ENCODE data around the gene ME3.
"Not testable (repeated sequence)": the region's sequence is repeated elsewhere in the genome, so short reads cannot be mapped to it uniquely, and the experiment has no call there.

ME3 gene

DNA sequence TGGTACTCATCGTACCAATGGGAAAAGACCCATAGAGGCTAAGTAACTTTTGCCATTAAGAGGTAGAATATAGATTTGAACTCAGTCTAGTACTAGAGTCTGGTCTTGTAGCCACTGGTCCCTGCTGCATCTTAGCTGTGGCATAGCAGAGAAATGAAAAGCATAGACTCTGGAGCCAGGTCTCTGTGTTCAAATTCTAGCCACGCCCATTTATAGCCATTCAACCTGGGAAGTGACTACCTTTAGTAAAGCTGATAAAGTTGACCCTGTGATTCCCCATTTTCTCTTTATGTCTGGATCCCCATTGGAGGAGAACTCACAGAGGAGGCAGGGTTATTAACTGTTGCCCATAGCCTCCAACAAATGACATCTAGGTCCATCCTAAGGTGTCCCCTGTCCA lies 113.6 kb downstream of the ME3 start:
- DNase-seq (ENCODE audit: low read depth in 2 of 2): no peak

- no peak for DNase-seq (ENCODE audit: low read depth in 2 of 2)
These were observed 114.2 kb downstream of the ME3 start for GRCh38 chr11:86558207-86558606.

GRCh38 chr11:86555866-86556265 lies 116.5 kb downstream of the ME3 start:
- no peak for DNase-seq (ENCODE audit: low read depth in 2 of 2)

DNA sequence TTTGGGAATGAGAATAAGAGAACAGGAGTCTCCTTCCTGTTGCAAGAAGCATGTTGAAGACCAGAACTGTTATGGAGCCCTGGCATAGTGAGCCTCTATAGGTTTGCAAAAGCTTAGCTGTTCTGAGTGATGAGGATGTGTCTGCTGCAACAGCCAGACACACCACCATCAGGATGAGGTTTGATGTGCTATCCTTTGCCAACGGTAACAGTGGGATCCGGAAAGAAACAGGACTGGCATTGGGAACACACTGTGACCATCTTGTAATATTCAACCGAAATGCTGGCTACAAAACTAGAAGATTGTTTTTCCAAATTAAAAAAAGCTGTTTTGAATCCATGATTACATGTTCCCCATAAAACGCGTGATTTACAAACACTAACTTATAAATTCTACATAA lies 117.0 kb downstream of the ME3 start:
- DNase-seq (ENCODE audit: low read depth in 2 of 2): no peak

- DNase-seq (ENCODE audit: low read depth in 2 of 2): no peak
These were observed 119.2 kb downstream of the ME3 start for GRCh38 chr11:86553265-86553664.

- DNase-seq (ENCODE audit: low read depth in 2 of 2): no peak
These were observed 120.9 kb downstream of the ME3 start for GRCh38 chr11:86551288-86552092.

DNA sequence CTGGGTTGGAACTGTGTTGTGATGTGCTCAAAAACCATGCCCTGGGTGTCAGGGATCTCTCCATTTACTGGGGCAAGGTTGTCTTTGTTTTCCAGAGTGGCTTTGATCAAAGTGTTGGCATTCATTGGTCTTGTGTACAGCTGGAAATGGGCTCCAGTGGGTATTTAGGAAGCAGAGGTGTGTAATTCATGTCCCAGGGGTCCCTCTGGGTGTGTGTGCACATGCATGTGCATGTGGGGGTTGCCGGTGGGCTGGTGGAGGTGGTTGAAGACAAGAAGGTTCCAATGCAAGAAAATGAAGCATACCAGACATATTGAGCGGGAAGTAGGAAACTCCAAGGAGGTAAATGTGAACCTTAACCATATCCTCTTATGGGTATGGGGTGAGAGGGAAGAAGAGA lies 121.7 kb downstream of the ME3 start:
- no peak for DNase-seq (ENCODE audit: low read depth in 2 of 2)

DNA sequence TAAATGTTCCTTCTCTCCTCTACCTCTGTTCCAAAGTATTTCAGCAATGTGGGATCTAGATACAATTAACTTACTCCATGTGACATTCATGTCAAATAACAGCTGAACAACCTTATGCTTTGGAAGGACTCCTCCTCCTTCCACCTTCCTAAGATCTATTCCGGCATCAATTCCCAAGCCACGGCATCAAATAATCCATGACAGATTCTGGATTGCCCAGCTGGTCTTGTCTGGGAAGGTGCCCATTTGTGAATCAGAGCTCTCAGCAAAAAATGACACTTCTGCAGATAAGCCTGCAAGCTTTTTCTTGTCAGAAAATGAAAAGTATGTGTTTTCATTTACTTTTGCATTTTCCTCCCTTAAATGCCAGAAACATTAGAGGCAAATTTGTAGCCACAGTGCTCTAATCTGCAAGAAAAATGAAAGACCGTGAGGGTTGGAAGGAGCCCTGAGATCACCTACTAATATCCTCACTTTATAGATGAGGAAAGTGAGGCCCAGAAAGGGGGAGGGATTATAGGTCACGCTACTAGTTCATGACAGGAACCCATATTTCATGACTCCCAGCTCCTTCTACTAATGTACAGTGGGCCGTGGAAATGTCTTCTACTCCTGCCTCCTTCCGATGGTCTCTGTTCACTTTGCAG lies 124.0 kb downstream of the ME3 start:
- DNase-seq (ENCODE audit: low read depth in 2 of 2): no peak

DNA sequence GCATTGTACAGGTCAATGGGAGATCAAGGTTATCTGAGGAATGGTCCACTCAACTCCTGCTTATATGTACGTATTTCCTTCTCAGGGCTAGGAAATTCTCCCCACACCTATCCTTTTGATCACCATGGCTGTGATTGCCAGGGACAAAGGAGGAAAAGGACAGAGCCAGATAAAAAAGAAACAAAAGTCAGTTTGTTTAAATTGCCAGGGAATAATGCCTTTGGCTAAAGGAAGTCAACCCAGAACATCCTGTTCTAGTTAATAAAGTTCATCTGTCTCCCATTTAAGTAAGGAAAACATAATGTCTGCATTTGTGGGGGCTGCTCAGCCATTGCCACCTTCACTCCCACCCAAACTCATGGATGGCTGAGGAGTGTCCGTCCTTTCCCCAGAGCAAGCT lies 124.7 kb downstream of the ME3 start:
- DNase-seq (ENCODE audit: low read depth in 2 of 2): no peak

- DNase-seq (ENCODE audit: low read depth in 2 of 2): not testable (repeated sequence)
These were observed 131.1 kb downstream of the ME3 start for GRCh38 chr11:86541299-86541698.

DNA sequence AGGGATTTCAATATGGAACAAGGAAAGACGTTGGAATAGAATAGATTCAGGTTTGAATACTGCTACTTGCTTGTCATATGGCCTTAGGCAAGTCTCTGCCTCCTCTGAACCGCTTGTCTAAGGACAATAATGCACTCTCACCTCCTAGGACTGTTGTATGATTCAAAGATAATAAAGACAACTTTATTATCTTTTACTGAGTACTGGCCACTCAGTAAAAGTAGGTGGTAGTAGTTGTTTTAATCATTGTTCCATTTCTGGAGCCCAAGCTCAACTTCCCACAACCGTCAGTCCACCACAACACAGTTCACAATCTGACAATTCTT lies 134.2 kb downstream of the ME3 start:
- DNase-seq (ENCODE audit: low read depth in 2 of 2): no peak

- DNase-seq (ENCODE audit: low read depth in 2 of 2): no peak
These were observed 134.7 kb downstream of the ME3 start for GRCh38 chr11:86537541-86538222.

DNA sequence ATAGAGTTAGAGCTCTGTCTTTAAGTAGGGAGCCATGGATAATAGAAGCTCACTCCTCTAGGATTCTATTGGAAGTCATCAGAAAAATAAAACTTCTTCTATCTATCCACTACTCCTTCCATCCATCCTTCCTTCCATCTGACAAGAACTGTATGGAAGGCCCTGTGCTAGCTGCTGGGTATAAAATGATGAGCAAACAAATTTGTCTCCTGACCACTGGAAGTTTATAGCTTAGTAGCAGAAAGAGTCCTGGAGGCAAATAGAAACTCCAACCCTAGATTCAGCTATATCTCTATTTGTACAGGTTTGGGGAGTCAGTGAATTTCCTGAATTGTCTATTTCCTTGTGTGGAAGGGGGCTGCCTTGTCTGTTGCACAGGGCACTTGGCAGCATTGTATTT lies 136.6 kb downstream of the ME3 start:
- DNase-seq (ENCODE audit: low read depth in 2 of 2): no peak

DNA sequence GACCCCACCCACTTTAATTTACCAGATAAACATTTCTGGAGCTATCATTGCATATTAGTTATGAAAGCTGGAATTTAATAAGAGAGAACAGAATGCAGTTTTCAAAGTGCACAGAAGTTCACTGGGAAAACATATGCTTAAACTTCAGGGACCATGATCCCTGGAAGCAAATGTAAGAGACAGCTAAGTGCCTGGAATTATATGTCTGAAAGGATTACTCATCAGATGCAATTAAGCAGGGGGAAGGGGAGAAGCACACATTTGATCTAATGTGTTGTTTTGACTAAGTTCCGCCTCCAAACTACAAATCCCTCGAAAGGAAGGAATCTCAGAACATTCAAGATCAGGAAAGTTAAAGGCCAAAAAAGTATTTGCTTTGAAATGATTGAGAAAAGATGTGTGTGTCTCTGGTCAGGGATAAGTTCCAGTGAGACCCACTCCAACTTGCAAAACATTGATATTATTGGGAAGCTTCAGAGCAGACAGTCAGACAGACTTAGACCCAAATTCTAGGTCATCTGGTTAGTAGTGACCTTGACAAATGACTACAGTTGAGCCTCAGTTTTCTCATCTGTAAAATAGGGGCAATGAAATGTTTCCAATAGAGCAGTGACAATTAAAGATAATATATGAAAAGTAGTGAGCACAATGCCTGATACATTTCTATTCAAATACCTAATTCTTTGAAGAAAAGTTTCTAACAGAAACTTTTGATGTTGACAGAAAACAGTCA lies 147.6 kb downstream of the ME3 start:
- DNase-seq (ENCODE audit: low read depth in 2 of 2): no peak

DNA sequence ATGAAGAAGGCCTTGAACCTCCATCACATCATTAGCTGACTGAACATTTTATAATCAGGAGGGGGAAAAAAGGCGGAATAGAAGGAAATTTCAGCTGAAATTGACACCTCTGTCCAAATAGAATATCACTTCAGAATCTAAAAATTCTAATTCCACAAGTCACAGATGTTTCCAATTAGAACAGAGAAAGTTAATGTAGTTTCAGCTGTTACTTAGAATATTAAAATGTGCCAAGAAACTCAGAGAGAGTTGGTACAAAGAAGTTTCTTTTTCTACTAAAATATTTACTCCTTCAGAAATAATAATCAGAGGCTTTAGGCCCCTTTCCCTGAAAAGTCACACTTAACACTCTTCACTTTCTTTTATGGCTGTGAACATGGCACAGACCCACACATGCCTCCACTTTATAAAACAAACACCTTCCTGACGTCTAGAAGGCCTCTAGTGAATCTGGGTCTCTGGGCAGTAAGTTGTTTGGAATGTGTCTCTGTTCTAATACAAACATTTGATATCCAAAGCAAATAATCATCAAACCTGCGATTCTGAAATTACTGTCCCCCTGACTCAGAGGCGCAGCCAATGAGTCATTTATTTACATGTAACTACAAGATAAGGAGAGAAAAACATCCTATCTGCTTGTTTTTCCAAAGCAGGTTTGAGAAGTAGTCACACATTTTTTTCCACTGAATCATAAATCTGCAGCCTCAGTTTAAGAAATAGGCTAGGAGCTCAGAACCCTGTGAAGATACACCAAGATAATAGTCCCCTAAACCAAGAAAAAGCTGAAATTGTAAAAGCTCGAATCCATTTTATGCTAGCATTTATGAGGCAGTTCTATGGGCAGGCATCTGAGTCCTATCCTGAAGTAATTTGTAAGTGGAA lies 148.4 kb downstream of the ME3 start:
- DNase-seq (ENCODE audit: low read depth in 2 of 2): no peak

DNA sequence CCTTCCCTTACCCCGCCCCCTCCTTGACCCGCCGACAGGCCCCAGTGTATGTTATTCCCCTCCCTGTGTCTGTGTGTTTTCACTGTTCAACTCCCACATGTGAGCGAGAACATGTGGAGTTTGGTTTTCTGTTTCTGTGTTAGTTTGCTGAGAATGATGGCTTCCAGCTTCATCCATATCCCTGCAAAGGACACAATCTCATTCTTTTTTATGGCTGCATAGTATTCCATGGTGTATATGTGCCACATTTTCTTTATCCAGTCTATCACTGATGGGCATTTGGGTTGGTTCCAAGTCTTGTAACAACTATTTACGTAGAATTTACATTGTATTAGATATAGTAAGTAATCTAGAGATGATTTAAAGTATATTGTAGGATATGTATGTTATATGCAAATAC lies 149.9 kb downstream of the ME3 start:
- DNase-seq (ENCODE audit: low read depth in 2 of 2): not testable (repeated sequence)

- DNase-seq (ENCODE audit: low read depth in 2 of 2): no peak
These were observed 153.1 kb downstream of the ME3 start for GRCh38 chr11:86519064-86519911.

DNA sequence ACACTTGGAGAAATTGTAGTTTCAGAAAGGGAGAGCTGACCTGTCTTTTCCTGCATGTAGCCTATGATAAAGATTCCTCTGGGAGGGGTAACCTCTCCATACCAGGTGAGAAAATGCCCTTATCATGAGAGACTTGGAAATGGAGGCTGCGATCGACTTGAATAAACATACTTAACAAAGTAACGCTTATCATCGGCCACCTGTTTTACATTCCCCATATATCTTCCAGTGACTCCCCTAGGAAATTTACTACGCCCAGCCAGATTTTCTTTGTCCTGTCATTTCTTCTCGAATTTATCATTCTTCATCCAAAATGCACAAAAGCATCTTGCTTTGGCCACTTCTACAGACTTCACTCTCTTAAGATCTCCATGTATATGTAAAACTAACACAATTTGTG lies 154.2 kb downstream of the ME3 start:
- no peak for DNase-seq (ENCODE audit: low read depth in 2 of 2)

GRCh38 chr11:86517557-86517956 lies 154.9 kb downstream of the ME3 start:
- no peak for DNase-seq (ENCODE audit: low read depth in 2 of 2)

GRCh38 chr11:86515297-86516094 lies 156.9 kb downstream of the ME3 start:
- no peak for DNase-seq (ENCODE audit: low read depth in 2 of 2)

All from activated CD8-positive, alpha-beta memory T cell treated with anti-CD3 and anti-CD28 coated beads for 4 hours (primary cell).